ENCODE results near the gene ERBB4. TPM values are rescaled to one million over a fixed set of nuclear protein-coding genes. Genes with fewer than 3 reads are reported as not detected.

ERBB4 gene
- total RNA-seq, 4 donors from 2014 or later: 0.04 to 0.57 (median 0.35) TPM; not detected in 1

DNA sequence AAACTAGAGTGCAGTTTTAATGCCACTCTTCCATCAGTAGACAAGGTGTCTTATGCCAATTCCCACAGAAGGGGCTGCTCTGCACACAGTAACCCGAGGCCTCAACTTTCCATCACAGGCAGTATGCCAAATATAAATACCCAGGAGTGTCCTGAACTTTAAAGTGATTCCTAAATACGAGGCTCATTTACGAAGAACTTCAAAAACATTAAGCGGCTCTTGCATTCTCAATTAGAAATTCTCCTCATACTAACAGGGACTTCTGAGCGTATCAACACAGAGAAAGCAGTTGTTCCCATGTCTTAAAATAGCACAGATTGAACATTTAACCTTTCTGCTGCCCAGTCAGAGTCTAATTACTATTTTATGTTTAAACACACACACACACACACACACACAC, 638.6 kb downstream of the ERBB4 start:
- Histone ChIP-seq H3K27me3 (no peaks in the 10 kb centered on the region), H3K4me3 (no peak overlapping the region), H3K4me1 (no peaks in the 10 kb centered on the region), H3K36me3 (no peaks in the 10 kb centered on the region), H3K9me3 (no peaks in the 10 kb centered on the region), H3K27ac (no peak overlapping the region)
- WGBS, 2 donors: 43 to 45% methylated on average over 5 of the region's 5 CpGs
- no peak for DNase-seq
- intact Hi-C loops (cut with DNase I): no loop called here
- TF ChIP-seq POLR2A (IDR thresholded peaks at IDR 0.05): no peak
- TF ChIP-seq, protein P1, sequence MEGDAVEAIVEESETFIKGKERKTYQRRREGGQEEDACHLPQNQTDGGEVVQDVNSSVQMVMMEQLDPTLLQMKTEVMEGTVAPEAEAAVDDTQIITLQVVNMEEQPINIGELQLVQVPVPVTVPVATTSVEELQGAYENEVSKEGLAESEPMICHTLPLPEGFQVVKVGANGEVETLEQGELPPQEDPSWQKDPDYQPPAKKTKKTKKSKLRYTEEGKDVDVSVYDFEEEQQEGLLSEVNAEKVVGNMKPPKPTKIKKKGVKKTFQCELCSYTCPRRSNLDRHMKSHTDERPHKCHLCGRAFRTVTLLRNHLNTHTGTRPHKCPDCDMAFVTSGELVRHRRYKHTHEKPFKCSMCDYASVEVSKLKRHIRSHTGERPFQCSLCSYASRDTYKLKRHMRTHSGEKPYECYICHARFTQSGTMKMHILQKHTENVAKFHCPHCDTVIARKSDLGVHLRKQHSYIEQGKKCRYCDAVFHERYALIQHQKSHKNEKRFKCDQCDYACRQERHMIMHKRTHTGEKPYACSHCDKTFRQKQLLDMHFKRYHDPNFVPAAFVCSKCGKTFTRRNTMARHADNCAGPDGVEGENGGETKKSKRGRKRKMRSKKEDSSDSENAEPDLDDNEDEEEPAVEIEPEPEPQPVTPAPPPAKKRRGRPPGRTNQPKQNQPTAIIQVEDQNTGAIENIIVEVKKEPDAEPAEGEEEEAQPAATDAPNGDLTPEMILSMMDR (IDR thresholded peaks at IDR 0.05): no peak

DNA sequence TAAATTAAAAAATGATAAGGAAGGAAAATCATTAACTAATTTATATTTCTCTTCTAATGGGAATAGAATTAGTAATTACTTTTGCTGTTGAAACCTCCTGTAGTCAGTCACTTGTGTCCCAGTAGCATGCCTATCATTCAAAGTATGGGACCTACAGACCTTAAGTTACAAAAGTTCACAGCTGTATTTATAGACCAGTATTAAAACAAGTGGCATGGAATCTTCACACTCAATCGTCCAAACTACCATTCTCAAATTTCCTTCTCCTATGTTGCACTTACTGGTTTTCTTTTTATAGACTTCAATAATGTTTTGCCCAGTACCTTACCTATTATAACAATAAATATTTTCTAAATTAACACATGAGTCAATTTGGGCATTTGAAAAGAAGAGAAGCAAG, 639.9 kb downstream of the ERBB4 start:
- intact Hi-C loops (cut with DNase I): no loop called here
- Histone ChIP-seq H3K4me3 (no peak overlapping the region), H3K36me3 (no peaks in the 10 kb centered on the region), H3K9me3 (no peaks in the 10 kb centered on the region), H3K4me1 (no peaks in the 10 kb centered on the region), H3K27me3 (no peaks in the 10 kb centered on the region), H3K27ac (no peak overlapping the region)
- 38 to 46% methylated on average over 1 of the region's 1 CpG for WGBS, 2 donors
- no peak for DNase-seq
- TF ChIP-seq, protein P1 (IDR thresholded peaks at IDR 0.05): no peak
- no peak for TF ChIP-seq POLR2A (IDR thresholded peaks at IDR 0.05)

- 63 to 69% methylated on average over 6 of the region's 6 CpGs for WGBS, 2 donors
- no peak for DNase-seq
- no peak for TF ChIP-seq POLR2A (IDR thresholded peaks at IDR 0.05)
- TF ChIP-seq, protein P1 (IDR thresholded peaks at IDR 0.05): no peak
- Histone ChIP-seq H3K4me1 (no peaks in the 10 kb centered on the region), H3K27me3 (no peaks in the 10 kb centered on the region), H3K4me3 (no peak overlapping the region), H3K36me3 (no peaks in the 10 kb centered on the region), H3K9me3 (no peaks in the 10 kb centered on the region), H3K27ac (no peak overlapping the region)
- intact Hi-C loops (cut with DNase I): no loop called here
Observed at GRCh38 chr2:211881449-211881848, 657.2 kb downstream of the ERBB4 start.

DNA sequence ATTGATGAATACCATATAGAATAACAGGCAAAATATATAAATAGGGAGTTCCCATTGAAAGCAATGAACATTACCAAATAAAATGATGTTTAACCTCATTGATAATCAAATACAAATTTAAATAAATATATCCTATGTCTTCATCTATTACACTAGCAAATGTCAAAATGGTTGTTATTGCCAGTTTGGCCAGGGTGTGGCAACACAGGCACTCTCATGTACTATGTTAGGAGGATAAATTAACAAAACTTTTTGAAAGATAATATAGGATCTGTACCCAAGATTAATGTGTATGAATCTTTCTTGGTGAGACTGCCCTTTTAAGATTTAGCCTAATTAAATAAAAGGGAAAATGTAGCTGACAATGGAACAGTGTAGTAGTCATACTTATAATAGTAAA, 659.3 kb downstream of the ERBB4 start:
- TF ChIP-seq, protein P1 (IDR thresholded peaks at IDR 0.05): peak in 1 of 6 experiments; percentile 21
- no peak for TF ChIP-seq POLR2A (IDR thresholded peaks at IDR 0.05)
- no peaks in the 10 kb centered on the region for H3K4me1 ChIP-seq
- H3K4me3 ChIP-seq: no peak overlapping the region
- no peak overlapping the region for H3K27ac ChIP-seq
- intact Hi-C loops (cut with DNase I): no loop called here
- no peak for DNase-seq
- H3K27me3 ChIP-seq: no peaks in the 10 kb centered on the region
- no peaks in the 10 kb centered on the region for H3K36me3 ChIP-seq
- no peaks in the 10 kb centered on the region for H3K9me3 ChIP-seq

DNA sequence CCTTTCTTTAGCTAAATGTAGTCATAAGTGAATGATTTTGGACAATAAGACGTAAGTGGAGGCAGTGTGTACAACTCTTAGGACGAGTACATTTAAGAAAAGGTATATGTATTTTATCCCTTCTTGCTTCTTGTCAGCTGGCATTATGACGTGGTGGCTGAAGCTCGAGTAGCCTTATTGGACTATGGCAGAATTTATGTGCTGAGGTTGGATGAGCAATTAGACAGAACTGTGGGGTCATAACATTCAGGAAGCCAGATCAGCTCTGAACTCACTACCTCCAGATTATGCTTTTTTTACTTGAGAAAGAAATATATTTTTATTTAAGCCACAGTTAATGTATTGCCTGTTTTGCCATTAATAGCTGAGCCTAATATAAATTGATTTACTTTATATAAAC, 661.5 kb downstream of the ERBB4 start:
- Histone ChIP-seq H3K4me1 (no peaks in the 10 kb centered on the region), H3K27ac (no peak overlapping the region), H3K27me3 (no peaks in the 10 kb centered on the region), H3K9me3 (no peaks in the 10 kb centered on the region), H3K36me3 (no peaks in the 10 kb centered on the region), H3K4me3 (no peak overlapping the region)
- intact Hi-C loops (cut with DNase I): no loop called here
- WGBS, 2 donors: 70 to 77% methylated on average over 4 of the region's 4 CpGs
- DNase-seq: no peak
- no peak for TF ChIP-seq POLR2A (IDR thresholded peaks at IDR 0.05)
- TF ChIP-seq, protein P1 (IDR thresholded peaks at IDR 0.05): no peak

Data from esophagus squamous epithelium (tissue), 5 donors.